GM12878 (cell line): ENCODE data around the gene MXD4. TPM values are rescaled to one million over a fixed set of nuclear protein-coding genes. Genes with fewer than 3 reads are reported as not detected.

ENCODE experiments used
- ATAC-seq: fragments of 200-7000 bp; cut with Tn5 transposase; 3 replicates; pipeline ENCODE4 v1.9.1; 2020; ENCODE audit warnings: mild to moderate bottlenecking, moderate library complexity
- BruUV-seq: library from RNA; stranded (reverse); fragments of 400-500 nt; replicated peaks from 2 replicates; lab custom pipeline; 2021; lab: Mats Ljungman, UMichigan
- CTCF ChIA-PET: fragments of 300-600 bp; sonication (Branson Sonifier 250); formaldehyde crosslinking; extraction: SDS; loops from one replicate; lab custom pipeline; 2021; ENCODE audit warnings: inconsistent platforms; lab: Yijun Ruan, JAX
- POLR2A ChIA-PET: fragments of 350-600 bp; formaldehyde crosslinking; extraction: SDS; loops from one replicate; lab custom pipeline; 2021; ENCODE audit warnings: inconsistent platforms; lab: Charles Lee
- RAD21 ChIA-PET: fragments of 300-600 bp; sonication (Branson Sonifier 250); formaldehyde crosslinking; loops from one replicate; lab custom pipeline; 2023; ENCODE audit warnings: antibody characterized with exemption; ENCODE audit not compliant: unreplicated experiment; lab: Charles Lee
- SMC1A ChIA-PET: fragments of 300-600 bp; sonication (Branson Sonifier 250); formaldehyde crosslinking; loops from one replicate; lab custom pipeline; 2023; ENCODE audit not compliant: unreplicated experiment, uncharacterized antibody; lab: Charles Lee
- DNase-seq: peaks from one replicate; pipeline ENCODE4 v3.0.0-alpha.2; 2011; ENCODE audit warnings: low read depth, low spot score
- FAIRE-seq: peaks from 3 replicates; lab custom pipeline; 2011; peaks lifted over from hg19 to GRCh38; lab: Jason Lieb, UNC
- H2AFZ ChIP-seq: 2 replicates; pipeline ENCODE4 v1.6.0; 2011; ENCODE audit warnings: low read depth, low read length, control low read depth; ENCODE audit not compliant: control insufficient read depth
- H3K27ac ChIP-seq: 2 replicates; pipeline ENCODE4 v1.5.1; 2011; ENCODE audit warnings: control low read depth; ENCODE audit not compliant: control insufficient read depth, insufficient read depth
- H3K27me3 ChIP-seq, 2 experiments: replicated peaks in 1 of 2; 2 replicates each; pipeline versions ENCODE4 v1.6.0 to v1.6.1; 2011; ENCODE audit warnings: low read length in 1 of 2; ENCODE audit not compliant: control insufficient read depth in 2 of 2, insufficient read depth in 2 of 2
- H3K36me3 ChIP-seq, 2 experiments: 2 replicates each; pipeline ENCODE4 v1.5.1; 2011; ENCODE audit warnings: low read length in 1 of 2; ENCODE audit not compliant: control insufficient read depth in 2 of 2, insufficient read depth in 2 of 2
- H3K4me1 ChIP-seq: 2 replicates; pipeline ENCODE4 v1.6.1; 2011; ENCODE audit warnings: mild to moderate bottlenecking, low read length, moderate library complexity, mixed read lengths; ENCODE audit not compliant: control insufficient read depth, insufficient read depth
- H3K4me2 ChIP-seq: 2 replicates; pipeline ENCODE4 v1.6.0; 2011; ENCODE audit warnings: control low read depth; ENCODE audit not compliant: control insufficient read depth, insufficient read depth
- H3K4me3 ChIP-seq: fragments of 200-600 bp; sonication (generic); 2 replicates; pipeline ENCODE4 v1.5.1; 2016
- H3K79me2 ChIP-seq: 2 replicates; pipeline ENCODE4 v1.6.0; 2011; ENCODE audit warnings: low read length; ENCODE audit not compliant: control insufficient read depth, insufficient read depth
- H3K9ac ChIP-seq: 2 replicates; pipeline ENCODE4 v1.8.0; 2011; ENCODE audit warnings: low read length, control low read depth, mixed read lengths; ENCODE audit not compliant: control insufficient read depth, insufficient read depth
- H3K9me3 ChIP-seq: replicated peaks from 3 replicates; pipeline ENCODE4 v1.5.1; 2011; ENCODE audit warnings: mild to moderate bottlenecking, low read length; ENCODE audit not compliant: control insufficient read depth, insufficient read depth
- H4K20me1 ChIP-seq: 2 replicates; pipeline ENCODE4 v1.6.0; 2011; ENCODE audit not compliant: control insufficient read depth, insufficient read depth
- CBX5 ChIP-seq: sonication (generic); IDR thresholded peaks from 2 replicates; pipeline ENCODE4 v1.6.1; 2016; ENCODE audit warnings: low read depth, moderate library complexity, mild to moderate bottlenecking, inconsistent platforms
- CREB1 ChIP-seq: IDR thresholded peaks from 2 replicates; pipeline ENCODE4 v1.6.1; 2012; ENCODE audit warnings: low read depth, mild to moderate bottlenecking, inconsistent platforms
- FOXK2 ChIP-seq: fragments of 450-650 bp; IDR thresholded peaks from 2 replicates; pipeline ENCODE4 v1.6.1; 2017; ENCODE audit warnings: mild to moderate bottlenecking, moderate library complexity
- IRF4 ChIP-seq: IDR thresholded peaks from 2 replicates; pipeline ENCODE4 v1.6.1; 2011; ENCODE audit warnings: low read depth, low read length
- MYB ChIP-seq: fragments of 150-350 bp; IDR thresholded peaks from 2 replicates; pipeline ENCODE4 v1.6.1; 2014; ENCODE audit warnings: mild to moderate bottlenecking, low read depth, low read length, borderline replicate concordance
- RUNX3 ChIP-seq: IDR thresholded peaks from 2 replicates; pipeline ENCODE4 v1.6.1; 2012; ENCODE audit warnings: low read length, inconsistent platforms
- SREBF2 ChIP-seq: IDR thresholded peaks from 2 replicates; pipeline ENCODE4 v1.6.1; 2012; ENCODE audit warnings: mild to moderate bottlenecking, low read length
- YY1 ChIP-seq: IDR thresholded peaks from 2 replicates; pipeline ENCODE4 v1.6.1; 2011; ENCODE audit warnings: low read depth, mild to moderate bottlenecking, low read length
- ZBTB4 ChIP-seq: fragments of 450-650 bp; formaldehyde crosslinking; IDR thresholded peaks from 2 replicates; pipeline ENCODE4 v1.4.0; 2022; ENCODE audit warnings: mild to moderate bottlenecking, moderate library complexity
- ZBTB40 ChIP-seq: fragments of 450-650 bp; IDR thresholded peaks from 2 replicates; pipeline ENCODE4 v1.6.1; 2016; ENCODE audit warnings: mild to moderate bottlenecking, moderate library complexity, borderline replicate concordance
- ZNF622 ChIP-seq: fragments of 450-650 bp; IDR thresholded peaks from 2 replicates; pipeline ENCODE4 v1.6.1; 2017; ENCODE audit warnings: mild to moderate bottlenecking, inconsistent platforms
- WGBS: methylation state at CpG from one replicate; pipeline ENCODE4 v1.1.6; 2016; ENCODE audit warnings: low lambda C conversion rate; ENCODE audit not compliant: insufficient replicate concordance, insufficient coverage; ENCODE audit errors: missing lambda C conversion rate; 5-methylcytosine and 5-hydroxymethylcytosine counted together
- in situ Hi-C: fragments of 300-500 bp; cut with MboI; formaldehyde crosslinking; loops from 9 replicates; pipeline ENCODE4 v1.14.3; 2018; ENCODE audit warnings: mixed read lengths
- intact Hi-C: fragments of 100-400 bp; cut with micrococcal nuclease; formaldehyde crosslinking; loops from one replicate; pipeline ENCODE4 v1.14.2; 2022; ENCODE audit not compliant: unreplicated experiment
- polyA plus RNA-seq, 11 experiments: library from polyadenylated mRNA; depleted of rRNA in 4 of 11; unstranded in 6 of 11; stranded (reverse) in 5 of 11; fragments of >200 nt; fragmentation: Nextera tagmentation in 4 of 11; fragmentation: Illumina TruSeq in 1 of 11; extraction: Ambion mirVana in 4 of 11; extraction: Trizol in 1 of 11; gene quantifications; 1 replicate in 1 of 11; 2 replicates in 10 of 11; pipeline versions ENCODE4 v1.2.1 to v1.2.3, GENCODE V29; 2011 to 2016; ENCODE audit warnings: inconsistent platforms in 2 of 11, missing spikeins in 2 of 11, low read depth in 1 of 11
- total RNA-seq, 4 experiments: library from RNA; depleted of rRNA in 3 of 4; stranded (reverse); fragments of >200 nt in 3 of 4; fragmentation: Illumina TruSeq in 1 of 4; extraction: Trizol in 1 of 4; gene quantifications; 2 replicates each; pipeline versions ENCODE4 v1.2.1 to v1.2.3, GENCODE V29; 2013 to 2021

Gene MXD4
- total and polyA plus RNA-seq, 10 of the 15 experiments (the other 5 are each of a cell fraction or from before 2014, with no cell fraction given): 0.21 to 25.6 (median 5.2) TPM

- Histone ChIP-seq H3K4me3 (no peak overlapping the region), H3K79me2 (no peaks in the 10 kb centered on the region), H3K27me3 (no peaks in the 10 kb centered on the region), H2AFZ (no peak overlapping the region), H3K4me1 (no peaks in the 10 kb centered on the region), H3K9me3 (no peaks in the 10 kb centered on the region), H3K36me3 (no peaks in the 10 kb centered on the region), H3K4me2 (no peak overlapping the region), H4K20me1 (no peaks in the 10 kb centered on the region), H3K27ac (no peak overlapping the region), H3K9ac (no peak overlapping the region)
- ChIA-PET CTCF (interaction anchor here (1.0 to 5.6 kb wide), 3 partner anchors 20 to 225 kb away, joined by 3 to 52 read pairs (median 19); no protein-coding TSS in a partner anchor), SMC1A (interaction anchor here (1.1 kb wide), 1 partner anchor 143 kb away, joined by 3 read pairs; no protein-coding TSS in a partner anchor), RAD21 (interaction anchor here (1.5 kb wide), 1 partner anchor 15 kb away, joined by 4 read pairs; no protein-coding TSS in a partner anchor), POLR2A (interaction anchor here (1.1 kb wide), 1 partner anchor 15 kb away, joined by 3 read pairs; no protein-coding TSS in a partner anchor)
- ATAC-seq (no peak), DNase-seq (no peak), FAIRE-seq (no peak)
- 8% methylated on average over 3 of the region's 3 CpGs for WGBS
- TF ChIP-seq CBX5 (no peak), IRF4 (no peak), RUNX3 (peak; percentile 35; the same call in 1 of the 2 replicates)
- no TSS peak for BruUV-seq
- in situ Hi-C loops (loop anchor here (5.0 kb wide), 1 partner anchor 225 kb away; no protein-coding TSS in a partner anchor), intact Hi-C loops (no loop called here)
These were observed 44.2 kb downstream of the MXD4 start for GRCh38 chr4:2217726-2218125.

GRCh38 chr4:2212831-2213230, 49.1 kb downstream of the MXD4 start:
- ATAC-seq: no peak
- no peak for DNase-seq
- Histone ChIP-seq H4K20me1 (no peaks in the 10 kb centered on the region), H3K36me3 (no peaks in the 10 kb centered on the region), H3K27ac (no peak overlapping the region), H3K4me2 (no peak overlapping the region), H3K4me1 (no peaks in the 10 kb centered on the region), H3K79me2 (no peaks in the 10 kb centered on the region), H2AFZ (no peak overlapping the region), H3K4me3 (no peak overlapping the region), H3K27me3 (no peaks in the 10 kb centered on the region), H3K9ac (no peak overlapping the region), H3K9me3 (no peaks in the 10 kb centered on the region)
- ChIA-PET RAD21 (no interaction called here), CTCF (no interaction called here), SMC1A (interaction anchor here (1.4 kb wide), 1 partner anchor 11 kb away, joined by 3 read pairs; no protein-coding TSS in a partner anchor), POLR2A (no interaction called here)
- no peak for FAIRE-seq
- 17% methylated on average over 1 of the region's 1 CpG for WGBS
- BruUV-seq: no TSS peak
- in situ Hi-C loops (no loop called here), intact Hi-C loops (no loop called here)
- no peak for TF ChIP-seq YY1
- TF ChIP-seq ZBTB40: no peak
- no peak for TF ChIP-seq FOXK2
- TF ChIP-seq ZBTB4: no peak
- no peak for TF ChIP-seq SREBF2
- no peak for TF ChIP-seq ZNF622
- TF ChIP-seq CREB1: no peak
- TF ChIP-seq MYB: no peak
